T1000 (cell line): ENCODE measurements around the gene TGFB2.
"Not testable (repeated sequence)": the region's sequence is repeated elsewhere in the genome, so short reads cannot be mapped to it uniquely, and the experiment has no call there.

Experiments
- DNase-seq: peaks from one replicate; lab custom pipeline; 2025; ENCODE audit warnings: mixed read lengths; lab: John Stamatoyannopoulos, UW

Gene TGFB2

DNA sequence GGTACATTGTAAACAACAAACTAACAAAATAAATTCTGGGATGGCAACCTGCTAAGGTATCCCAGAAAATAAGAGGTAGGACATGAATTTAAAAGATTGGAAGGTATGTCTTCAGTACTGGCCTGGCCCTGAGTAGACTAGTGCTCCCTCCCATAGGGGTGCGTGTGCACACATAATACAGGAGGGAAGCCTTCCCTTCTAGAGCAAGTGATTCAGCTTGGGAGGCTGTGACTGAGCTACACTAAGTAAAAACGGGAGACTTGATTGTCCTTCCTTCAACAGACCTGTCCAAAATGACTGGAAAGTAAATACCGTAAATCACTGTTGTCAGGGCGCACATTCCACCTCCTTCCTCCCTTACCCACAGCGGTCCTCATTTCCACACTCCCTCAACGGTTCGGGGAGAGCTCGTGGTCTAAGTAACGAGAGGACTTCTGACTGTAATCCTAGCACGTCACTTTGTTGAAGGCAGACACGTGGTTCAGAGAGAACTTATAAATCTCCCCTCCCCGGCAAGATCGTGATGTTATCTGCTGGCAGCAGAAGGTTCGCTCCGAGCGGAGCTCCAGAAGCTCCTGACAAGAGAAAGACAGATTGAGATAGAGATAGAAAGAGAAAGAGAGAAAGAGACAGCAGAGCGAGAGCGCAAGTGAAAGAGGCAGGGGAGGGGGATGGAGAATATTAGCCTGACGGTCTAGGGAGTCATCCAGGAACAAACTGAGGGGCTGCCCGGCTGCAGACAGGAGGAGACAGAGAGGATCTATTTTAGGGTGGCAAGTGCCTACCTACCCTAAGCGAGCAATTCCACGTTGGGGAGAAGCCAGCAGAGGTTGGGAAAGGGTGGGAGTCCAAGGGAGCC lies at the start of gene TGFB2:
Gene TGFB2 (plus strand): TSS at position 523 of the 859 bp plus-strand sequence. CDS start 1,366 bp downstream, outside the sequence.
- no peak for DNase-seq

DNA sequence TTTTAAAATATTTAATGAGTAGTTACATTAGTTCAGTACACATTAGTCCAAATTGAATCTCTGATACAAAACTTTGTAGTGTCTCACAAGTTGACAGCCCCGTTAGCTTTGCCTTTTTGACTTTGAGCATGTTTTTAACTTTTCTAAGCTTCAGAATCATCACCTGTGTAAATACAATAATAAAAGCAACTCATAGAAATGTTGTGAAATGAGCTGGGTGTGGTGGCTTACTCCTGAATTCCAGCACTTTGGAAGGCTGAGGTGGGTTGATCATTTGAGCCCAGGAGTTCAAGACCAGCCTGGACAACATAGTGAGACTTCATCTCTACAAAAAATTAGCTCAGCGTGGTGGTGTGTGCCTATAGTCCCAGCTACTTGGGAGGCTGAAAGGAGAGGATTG lies 49.0 kb upstream of the TGFB2 start:
- DNase-seq, result no peak

DNA sequence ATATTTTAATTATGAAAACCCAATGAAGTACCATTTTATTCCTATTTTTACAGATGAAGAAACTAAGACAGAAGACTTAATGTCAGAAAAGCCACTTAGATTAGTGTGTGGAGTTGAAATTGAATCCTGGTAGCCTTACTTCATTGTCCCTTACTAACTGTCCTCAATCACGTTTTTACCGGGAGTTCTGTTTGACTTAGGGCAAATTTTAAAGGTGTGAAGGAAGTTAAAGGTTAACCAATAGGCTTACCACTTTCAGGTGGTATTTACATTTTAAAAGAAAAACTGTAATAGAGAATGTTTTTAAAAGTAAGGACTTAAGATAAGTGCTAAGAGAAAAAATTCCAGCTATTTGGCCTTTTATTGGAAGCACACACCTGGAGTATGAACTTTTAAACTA lies 47.7 kb upstream of the TGFB2 start:
- DNase-seq, result no peak

DNA sequence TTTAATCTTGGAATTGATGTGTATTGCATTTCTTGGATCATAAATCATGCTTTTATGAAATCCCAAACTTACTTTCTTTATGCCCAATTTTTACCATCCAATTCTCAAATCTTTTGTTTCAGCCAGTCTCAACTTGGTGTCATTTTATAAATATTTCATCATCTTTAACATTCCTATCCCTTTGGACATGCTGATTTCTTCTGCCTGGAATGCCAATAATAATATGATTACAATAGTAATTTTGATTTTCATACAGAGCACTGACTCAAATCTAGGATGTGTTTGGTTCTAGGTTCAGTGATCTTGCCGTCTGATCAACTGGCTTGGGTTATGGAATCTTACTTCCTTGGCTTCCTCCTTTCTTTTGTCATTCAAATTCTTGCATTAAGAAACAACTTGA lies 47.3 kb upstream of the TGFB2 start:
- DNase-seq, result no peak

DNA sequence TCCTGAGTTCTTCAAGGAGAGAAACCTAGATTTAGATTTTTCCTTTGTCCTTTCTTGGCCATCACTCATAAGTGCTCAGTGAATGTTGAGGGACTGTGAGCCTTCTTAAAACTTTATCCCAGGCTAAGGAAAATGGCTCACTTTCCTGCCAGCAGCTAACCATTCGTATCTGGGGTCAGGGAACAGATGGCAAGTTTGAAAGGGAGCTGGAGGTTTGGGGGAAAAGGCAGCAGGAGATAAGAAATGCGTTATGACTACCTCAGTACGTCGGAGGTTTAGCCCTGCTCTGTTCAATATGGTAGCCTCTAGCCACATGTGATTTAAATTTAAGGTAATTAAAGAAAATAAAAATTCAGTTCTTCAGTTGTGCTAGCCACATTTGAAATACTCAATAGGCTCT lies 46.7 kb upstream of the TGFB2 start:
- DNase-seq, result no peak

DNA sequence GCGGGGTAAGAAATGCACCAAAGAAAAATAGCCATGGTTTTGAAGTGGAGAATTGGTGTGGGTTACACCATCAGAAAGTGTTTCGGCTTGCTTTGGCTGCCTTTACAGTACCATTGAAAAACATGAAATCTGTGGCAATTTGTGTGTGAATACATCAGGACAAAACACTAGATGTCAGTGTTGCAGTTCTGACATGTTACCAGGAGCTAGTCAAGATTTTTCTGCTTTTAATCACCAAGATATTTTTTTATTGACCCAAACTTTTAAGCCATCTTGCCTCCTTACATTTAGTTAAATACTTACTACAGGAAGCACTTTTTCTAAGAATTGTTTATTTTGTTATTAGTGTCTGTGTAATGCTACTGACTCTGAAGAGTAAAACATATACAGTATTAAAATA lies 45.7 kb upstream of the TGFB2 start:
- no peak for DNase-seq

DNA sequence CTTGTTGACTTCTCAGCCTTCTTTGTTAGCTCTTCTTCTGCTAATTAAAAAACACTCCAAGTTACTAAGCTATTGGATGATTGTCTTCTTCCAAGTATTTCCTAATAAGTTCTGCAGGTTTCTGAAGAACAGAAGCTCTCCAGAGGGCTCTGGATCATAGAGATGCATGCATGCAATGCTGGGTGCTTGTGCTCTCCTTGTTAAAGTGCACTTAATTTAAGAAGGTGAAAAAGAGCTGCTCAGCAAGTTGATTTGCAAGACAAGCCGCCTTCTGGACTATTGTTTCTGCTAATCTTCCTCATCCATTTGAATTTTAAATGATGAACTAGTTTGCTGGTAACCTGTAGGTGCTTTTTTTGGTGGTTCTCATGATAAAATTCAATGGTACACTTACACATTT lies 43.9 kb upstream of the TGFB2 start:
- DNase-seq, result no peak

DNA sequence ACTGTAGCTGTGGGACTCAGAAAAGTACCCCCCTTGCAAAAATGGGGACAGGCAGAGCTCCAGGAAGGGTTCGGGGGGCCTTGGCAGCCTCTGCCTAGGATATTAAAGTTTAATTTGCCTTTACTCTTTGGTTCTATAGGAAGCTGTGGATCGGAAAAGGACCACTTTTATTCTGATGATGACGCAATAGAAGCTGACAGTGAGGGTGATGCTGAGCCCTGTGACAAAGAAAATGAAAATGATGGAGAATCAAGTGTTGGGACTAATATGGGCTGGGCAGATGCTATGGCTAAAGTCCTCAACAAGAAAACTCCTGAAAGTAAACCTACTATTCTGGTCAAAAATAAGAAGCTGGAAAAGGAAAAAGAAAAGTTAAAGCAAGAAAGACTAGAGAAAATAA lies 43.0 kb upstream of the TGFB2 start:
- no peak for DNase-seq

DNA sequence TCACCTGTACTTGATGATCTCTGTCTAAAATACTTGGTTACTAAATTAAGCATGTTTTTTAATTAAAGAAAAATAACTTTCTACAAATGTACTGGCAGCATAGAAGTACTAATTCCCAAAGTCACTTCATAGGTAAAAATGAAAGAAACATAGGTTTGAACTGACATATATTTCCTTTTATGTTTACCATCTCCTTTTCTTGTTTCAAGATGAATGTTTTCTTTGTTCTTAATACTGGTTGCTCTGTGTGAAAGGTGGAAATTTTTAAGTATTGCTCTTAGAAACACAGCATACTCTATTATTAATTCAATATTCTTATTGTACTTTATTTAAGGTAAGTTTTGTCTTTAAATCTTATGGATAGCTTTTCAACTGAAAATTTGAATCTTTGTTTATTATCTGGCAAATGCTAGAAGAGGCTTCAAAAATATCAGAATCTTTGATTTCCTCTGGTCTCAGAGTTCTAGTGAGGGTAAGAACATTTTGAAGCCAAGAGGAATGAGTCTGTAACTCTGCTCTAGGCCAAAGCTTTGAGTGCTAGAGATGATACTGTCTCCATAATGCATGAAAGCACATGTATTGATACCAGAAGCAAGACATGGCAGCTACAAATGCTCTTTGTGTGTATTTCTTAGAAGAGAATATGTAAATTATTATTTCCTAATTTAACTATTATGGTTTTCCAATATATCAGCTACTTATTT lies 41.8 kb upstream of the TGFB2 start:
- DNase-seq, result no peak

DNA sequence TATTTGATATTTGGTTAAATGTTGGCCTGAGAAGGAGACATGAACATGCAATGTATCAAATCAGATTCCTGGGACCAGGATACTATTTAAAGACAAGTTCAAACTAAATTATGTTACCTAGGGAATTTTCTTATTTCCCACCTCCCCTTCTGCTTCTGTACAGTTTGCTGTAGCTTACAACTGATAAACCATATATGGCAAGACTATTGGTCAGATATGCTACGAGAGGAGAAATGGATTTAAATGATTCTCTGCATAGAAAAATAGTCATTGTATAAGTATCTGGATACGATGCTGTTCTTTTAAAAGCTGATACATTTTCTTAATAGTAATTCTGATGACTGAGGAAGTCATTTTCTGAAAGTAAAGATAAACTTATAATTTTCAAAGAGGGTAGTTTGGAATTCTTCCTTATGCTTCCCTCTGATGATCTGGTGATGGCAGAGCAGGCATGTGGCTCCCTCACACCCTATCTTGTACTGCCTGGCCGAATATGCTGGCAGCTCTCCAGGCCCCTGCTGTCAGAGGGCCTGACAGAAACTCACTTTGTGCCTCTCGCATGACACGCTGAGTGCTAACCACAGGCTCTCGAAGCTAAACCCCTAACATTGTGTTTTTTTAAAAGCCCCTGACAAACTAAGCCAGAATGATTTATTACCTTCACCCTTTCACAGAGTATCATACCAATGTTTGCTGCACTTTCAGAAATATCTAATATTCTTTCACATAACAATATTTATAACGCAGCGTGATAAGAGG lies 40.7 kb upstream of the TGFB2 start:
- no peak for DNase-seq

DNA sequence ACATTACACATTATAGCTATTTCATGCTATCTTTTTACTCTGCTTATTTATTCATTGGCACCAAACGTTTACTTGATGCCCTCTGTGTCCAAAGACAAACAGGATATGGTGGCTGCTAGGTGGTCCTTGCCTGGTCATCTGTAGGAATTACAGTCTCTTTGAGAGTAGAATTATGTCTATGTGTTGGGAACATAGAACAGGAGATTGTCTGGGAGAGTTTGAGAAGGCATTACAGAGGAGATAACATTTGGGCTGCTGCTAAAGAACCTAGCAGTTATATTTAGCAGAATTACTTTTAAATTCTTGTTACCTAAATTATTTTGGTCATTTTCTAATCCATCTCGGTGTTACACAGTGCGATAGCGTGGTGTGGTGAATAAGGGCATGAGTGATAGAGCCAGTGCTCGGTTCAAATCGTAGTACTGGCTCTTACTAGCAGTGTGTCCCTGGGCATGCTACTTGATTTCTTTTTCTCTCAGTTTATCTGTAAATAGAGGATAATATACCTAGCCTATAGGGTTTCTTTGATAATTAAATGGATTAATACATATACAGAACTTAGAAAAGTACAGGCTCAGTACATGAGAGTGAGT lies 39.6 kb upstream of the TGFB2 start:
- DNase-seq, result no peak

DNA sequence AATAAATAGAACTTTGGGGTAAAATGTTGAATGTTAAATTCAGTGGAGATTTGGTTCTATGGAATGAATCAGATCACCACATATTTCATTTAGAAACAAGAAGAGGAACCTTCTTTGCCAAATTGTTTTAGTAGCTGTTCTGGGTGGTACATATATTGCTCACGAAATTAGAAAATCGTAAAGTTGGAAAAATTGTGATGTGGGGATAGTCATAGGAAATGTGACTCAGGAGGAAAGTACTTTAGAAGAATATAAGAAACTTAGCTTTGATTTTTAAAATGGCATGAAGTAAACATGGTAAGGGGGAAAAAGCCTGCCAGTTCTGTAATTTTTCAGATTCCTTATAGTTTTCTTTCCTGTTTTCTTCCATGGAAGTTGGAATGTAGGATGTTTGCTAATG lies 32.6 kb upstream of the TGFB2 start:
- DNase-seq, result no peak

DNA sequence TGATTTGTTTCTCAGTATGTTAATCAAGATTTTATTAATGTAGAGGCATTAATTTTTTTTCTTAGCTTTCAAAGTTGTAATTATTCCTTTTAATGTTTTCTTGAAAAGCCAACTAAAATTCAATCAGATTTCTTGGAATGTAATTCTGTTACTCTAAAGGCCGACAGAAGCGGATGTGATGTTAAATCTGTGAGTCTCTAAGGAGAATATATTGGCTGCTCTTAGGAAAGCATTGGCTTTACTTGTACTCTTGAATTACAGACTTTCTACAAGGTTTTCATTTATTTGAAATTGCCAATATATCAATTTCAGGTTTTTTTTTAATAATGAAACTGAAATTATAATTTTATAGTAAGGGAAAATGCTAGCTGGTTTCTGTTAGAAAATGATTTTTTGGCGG lies 30.8 kb upstream of the TGFB2 start:
- no peak for DNase-seq

DNA sequence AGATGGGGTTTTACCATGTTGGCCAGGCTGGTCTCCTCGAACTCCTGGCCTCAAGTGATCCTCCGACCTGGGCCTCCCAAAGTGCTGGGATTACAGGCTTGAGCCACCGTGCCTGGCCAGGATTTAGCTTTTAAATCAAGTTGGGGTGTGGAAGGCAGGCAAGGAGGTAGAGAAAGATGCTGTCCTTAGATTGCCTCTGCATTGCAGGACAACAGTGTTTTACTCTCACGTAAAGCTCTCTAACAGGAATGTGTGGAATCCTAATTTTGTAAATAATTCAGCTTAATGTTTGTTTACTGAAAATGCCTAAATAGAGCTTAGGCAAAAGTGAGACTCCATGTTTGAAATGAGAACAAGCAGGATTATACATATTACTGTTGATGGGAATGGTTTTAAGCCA lies 29.5 kb upstream of the TGFB2 start:
- no peak for DNase-seq

DNA sequence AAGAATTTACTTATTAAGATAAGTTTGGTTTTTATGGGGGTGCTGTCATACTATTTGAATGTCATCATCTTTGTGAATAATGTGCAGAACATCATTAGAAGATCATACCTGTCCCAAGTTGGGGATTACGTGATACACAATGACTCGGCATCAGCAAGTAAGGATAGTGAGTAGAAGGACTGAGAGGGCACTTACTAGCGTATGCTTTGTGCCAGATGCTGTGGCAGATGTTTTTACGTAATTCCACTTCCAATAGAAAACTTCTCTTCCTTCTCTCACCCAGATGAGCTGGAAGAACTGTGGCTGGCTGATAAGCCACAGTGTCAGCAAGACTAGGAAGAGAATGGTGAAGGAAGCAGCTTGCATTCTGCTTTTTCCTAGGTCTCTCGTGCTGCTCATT lies 28.1 kb upstream of the TGFB2 start:
- no peak for DNase-seq

DNA sequence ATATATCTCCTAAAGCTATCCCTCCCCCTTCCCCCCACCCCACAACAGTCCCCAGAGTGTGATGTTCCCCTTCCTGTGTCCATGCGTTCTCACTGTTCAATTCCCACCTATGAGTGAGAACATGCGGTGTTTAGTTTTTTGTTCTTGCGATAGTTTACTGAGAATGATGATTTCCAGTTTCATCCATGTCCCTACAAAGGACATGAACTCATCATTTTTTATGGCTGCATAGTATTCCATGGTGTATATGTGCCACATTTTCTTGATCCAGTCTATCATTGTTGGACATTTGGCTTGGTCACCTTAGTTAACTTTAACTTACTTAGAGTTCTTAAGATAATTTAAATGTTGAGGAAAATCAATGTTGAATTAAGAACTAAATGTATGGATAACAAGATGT lies 25.0 kb upstream of the TGFB2 start:
- DNase-seq, result not testable (repeated sequence)

DNA sequence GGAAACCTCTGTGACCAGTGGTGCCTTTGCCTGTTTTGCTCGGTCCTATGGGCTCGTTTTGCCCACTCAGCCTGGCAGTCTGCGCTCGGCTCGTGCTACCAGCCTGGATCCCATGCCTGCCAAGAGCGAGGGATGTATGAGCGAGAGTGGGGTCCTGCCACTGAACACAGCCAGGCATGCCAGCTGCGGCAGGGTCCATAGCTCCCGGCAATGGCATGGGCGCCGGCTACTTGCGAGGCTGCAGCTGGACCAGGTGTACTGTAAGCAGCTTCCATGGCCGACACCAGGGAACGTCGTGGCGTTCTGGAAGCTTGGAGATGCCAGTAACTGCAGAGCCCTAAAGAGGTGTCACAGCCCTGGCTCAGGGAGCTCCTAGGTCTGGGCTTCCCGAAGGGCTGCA lies 22.4 kb upstream of the TGFB2 start:
- DNase-seq, result no peak

DNA sequence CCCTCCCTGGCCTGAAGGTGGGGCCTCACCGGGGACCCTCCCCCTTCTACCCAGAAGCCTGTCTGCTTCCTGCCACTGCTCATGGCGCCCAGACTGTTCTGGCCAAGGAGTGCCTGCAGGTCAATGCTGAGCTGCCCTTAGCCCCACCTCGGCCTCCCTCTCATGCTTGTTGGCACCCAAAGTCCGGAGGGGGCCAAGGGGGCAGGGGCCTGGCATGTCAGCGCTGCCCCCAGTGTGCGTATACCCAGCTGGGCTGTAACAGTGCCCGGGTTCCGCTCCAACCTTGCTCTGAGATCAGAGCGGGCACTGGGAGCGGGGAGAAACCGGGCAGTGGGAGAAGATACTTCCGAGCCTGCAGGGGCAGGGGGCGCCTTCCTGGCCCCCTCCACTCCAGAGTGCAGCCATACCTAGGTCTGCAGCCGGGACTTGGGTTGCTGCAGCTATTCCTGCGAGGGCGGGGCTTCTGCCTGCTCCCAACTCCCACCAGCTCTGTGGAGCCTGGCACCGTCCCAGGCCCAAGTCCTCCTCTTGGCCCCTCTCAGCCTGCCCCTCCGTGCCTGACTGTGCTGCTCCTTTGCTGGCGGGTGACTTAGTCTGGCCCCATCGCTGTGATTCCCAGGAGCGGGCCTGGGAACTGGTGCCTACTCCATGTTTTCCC lies 21.4 kb upstream of the TGFB2 start:
- no peak for DNase-seq

DNA sequence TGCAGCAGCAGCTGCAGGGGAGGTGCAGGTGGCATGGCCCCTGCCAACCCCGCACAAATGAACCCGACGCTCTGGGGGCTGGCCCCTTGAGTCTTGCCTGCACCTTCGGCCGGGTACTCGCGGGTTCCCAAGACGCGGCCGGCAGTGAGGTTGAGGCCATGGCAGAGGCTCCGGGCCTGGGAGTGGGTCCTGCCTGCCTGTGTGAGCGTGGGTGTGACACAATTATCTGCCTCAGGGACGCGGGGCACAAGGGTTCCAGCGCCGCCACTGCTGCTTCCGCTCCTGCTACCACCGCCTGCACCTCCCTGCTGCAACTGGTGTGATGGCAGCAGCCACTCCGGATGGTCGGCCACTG lies 20.9 kb upstream of the TGFB2 start:
- no peak for DNase-seq

DNA sequence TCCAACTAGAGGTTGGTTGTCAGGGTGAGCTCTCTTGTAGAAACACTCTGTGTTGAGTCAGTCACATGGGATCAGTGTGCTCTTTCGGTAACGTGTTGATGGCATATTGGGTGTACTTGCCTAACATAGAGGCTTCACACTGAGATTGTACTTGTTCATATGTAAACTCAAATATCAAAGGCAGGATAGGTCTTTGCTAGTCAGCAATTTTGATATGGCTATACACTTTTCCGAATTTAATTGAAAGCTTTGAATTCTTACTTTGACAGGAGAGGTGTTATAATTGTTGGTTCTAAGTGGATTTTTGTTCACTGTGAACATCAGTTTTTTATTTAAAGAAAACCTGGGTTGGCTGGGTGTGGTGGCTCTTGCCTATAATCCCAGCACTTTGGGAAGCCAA lies 16.4 kb upstream of the TGFB2 start:
- no peak for DNase-seq

DNA sequence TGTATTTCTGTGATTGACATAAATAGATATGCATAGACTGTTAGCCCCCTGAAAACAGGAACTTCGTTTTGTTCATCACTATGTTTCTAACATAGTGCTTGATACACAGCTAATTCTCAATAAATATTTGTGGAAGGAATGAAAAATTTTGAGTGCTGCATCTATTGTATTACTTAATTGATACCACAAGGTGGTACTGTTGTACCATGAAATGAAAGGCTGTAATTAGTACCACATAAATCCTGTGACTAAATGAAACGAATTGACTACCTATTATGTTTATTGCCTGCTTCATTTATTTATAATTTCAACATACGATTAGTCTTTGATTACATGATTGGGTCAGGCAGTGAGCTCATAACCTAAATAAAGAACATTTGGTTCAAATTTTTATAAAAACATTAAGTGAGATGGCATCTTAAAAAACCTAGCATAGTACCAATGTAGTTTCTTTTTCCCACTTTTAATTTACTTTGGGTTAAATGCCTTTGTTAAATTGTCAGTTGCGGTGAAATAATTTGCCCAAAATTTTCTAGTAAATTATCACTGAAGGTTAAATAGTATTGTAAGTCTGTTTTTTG lies 15.0 kb upstream of the TGFB2 start:
- no peak for DNase-seq

DNA sequence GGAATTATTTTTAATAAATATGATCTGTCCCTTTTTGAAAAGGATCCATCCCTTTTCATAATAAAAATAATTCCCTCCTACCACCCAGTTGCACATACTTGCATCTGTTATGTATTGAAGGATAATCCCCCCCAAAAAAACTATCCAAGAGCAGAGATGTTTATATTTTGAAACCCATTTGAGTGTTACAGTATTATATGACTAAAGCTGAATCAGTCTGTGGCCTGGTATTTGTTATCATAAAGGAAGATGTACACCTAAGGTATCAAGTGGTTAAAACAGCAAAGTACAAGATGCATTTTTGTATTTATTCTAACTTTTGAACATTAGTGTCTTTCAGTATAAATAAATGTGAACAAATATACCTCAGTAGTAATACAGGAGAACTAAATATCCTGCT lies 12.7 kb upstream of the TGFB2 start:
- no peak for DNase-seq
